Natural killer cell treated with Interleukin-12 subunit alpha and Interleukin-12 subunit beta and Interleukin-15 and Interleukin-18, amount 100 ng/mL, for 72 hours (primary cell): ENCODE results near the gene TAS2R19. TPM values are rescaled to one million over a fixed set of nuclear protein-coding genes. Genes with fewer than 3 reads are reported as not detected.

ENCODE experiments used
- ATAC-seq, 2 donors: fragments of 150-1000 bp; cut with Tn5 transposase in 1 of 2; sonication (Bioruptor Pico), chemical (Tn5 transposase) in 1 of 2; 2 replicates each; pipeline ENCODE4 v1.10.0; 2021
- DNase-seq: peaks from one replicate; pipeline ENCODE4 v3.0.0; 2022; ENCODE audit warnings: low spot score
- H3K27ac Mint-ChIP-seq, 2 donors: 1 replicate in 1 of 2; 2 replicates in 1 of 2; pipeline ENCODE4 v1.8.0; 2022; ENCODE audit warnings: mixed read lengths in 2 of 2, mild to moderate bottlenecking in 1 of 2, moderate library complexity in 1 of 2
- H3K27me3 Mint-ChIP-seq, 2 donors: 1 replicate in 1 of 2; 2 replicates in 1 of 2; pipeline ENCODE4 v1.8.0; 2022; ENCODE audit warnings: mixed read lengths in 2 of 2
- H3K36me3 Mint-ChIP-seq: one replicate; pipeline ENCODE4 v1.8.0; 2022; ENCODE audit warnings: mixed read lengths
- H3K4me1 Mint-ChIP-seq, 2 donors: 1 replicate in 1 of 2; 2 replicates in 1 of 2; pipeline ENCODE4 v1.8.0; 2022; ENCODE audit warnings: low read depth in 2 of 2, mixed read lengths in 2 of 2, mild to moderate bottlenecking in 1 of 2
- H3K4me3 Mint-ChIP-seq: one replicate; pipeline ENCODE4 v1.8.0; 2022; ENCODE audit warnings: mixed read lengths
- H3K9me3 Mint-ChIP-seq: 2 replicates; pipeline ENCODE4 v1.8.0; 2022; ENCODE audit warnings: mixed read lengths
- total RNA-seq, 2 donors: library from RNA; stranded (reverse); gene quantifications; one replicate each; pipeline ENCODE4 v1.2.3, GENCODE V29; 2022

TAS2R19 gene
- total RNA-seq, 2 donors from 2014 or later: 4.2 to 11.7 TPM

DNA sequence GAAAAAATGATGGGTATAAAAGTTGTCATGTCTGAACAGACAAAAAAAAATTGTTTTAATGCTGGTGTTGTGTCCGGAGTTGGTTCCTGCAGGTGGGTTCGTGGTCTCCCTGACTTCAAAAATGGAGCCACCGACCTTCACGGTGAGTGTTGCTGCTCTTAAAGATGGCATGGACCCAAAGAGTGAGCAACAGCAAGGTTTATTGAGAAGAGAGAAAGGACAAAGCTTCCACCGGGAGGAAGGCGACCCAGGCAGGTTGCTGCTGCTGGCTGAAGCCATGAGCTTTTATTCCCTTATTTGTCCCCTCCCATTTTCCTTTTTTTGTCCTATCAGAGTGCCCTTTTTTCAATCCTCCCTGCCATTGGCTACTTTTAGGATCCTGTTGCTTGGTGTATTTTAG, 8.9 kb upstream of the TAS2R19 start, which contains the start of gene TAS2R31:
Gene TAS2R31 (minus strand): TSS at position 101 of the 400 bp plus-strand sequence. CDS start 72 bp downstream, at position 29.
- ATAC-seq (no peak), DNase-seq (no peak)
- H3K4me3 Mint-ChIP-seq: no peak within 1 kb of the TSS
- H3K36me3 Mint-ChIP-seq: no peaks in the 10 kb centered on the region
- no peak within 1 kb of the TSS for H3K27ac Mint-ChIP-seq
- no peaks in the 10 kb centered on the region for H3K27me3 Mint-ChIP-seq
- peaks cover 0 to 13% of the 10 kb centered on the region in 2 donors for H3K4me1 Mint-ChIP-seq
- H3K9me3 Mint-ChIP-seq: peaks cover 4% of the 10 kb centered on the region

DNA sequence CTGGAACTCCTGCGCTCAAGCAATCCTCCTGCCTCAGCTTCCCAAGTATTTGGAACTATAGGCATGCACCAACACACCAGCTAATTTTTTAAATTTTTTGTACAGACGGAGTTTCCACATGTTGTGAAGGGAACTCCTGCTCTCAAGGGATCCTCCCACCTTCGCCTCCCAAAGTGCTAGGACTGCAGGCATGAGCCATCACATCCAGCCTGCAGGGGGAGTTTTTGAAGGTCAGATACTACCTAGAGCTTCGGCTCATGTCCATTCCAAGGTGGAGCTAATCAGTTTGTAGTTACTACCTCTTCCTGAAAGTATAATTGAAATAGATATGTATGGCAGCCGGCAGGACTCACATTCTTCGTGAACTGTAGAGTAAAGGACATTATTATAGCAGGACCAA, 3.7 kb upstream of the TAS2R19 start:
- Mint-ChIP-seq H3K4me1 (peaks cover 10 to 16% of the 10 kb centered on the region in 2 donors), H3K9me3 (no peaks in the 10 kb centered on the region), H3K4me3 (no peak overlapping the region), H3K36me3 (peaks cover 7% of the 10 kb centered on the region), H3K27ac (no peak overlapping the region), H3K27me3 (no peaks in the 10 kb centered on the region)
- ATAC-seq (no peak), DNase-seq (no peak)

DNA sequence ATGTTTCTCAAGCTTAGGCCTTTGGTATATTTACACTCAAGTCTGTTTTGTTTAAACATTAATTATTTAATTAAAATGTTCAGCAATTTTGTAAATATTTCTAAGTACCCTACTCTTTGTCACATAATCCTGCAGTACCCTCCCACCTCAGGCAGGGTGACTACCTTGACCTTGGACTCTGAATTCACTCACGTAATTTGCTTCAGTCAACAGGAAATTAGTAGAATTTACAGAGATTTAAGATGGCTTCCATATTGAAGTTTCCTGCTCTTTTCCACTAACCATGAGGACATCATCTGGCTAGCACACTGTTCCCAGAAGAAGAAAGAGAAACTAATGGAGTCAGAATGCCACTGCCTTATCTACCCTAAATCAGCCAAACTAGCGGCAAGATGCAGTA, 967 bp upstream of the TAS2R19 start:
- no peaks in the 10 kb centered on the region for H3K9me3 Mint-ChIP-seq
- peaks cover 10 to 11% of the 10 kb centered on the region in 2 donors for H3K4me1 Mint-ChIP-seq
- ATAC-seq (no peak), DNase-seq (no peak)
- no peak overlapping the region for H3K27ac Mint-ChIP-seq
- no peaks in the 10 kb centered on the region for H3K27me3 Mint-ChIP-seq
- H3K36me3 Mint-ChIP-seq: peaks cover 7% of the 10 kb centered on the region
- H3K4me3 Mint-ChIP-seq: no peak overlapping the region

DNA sequence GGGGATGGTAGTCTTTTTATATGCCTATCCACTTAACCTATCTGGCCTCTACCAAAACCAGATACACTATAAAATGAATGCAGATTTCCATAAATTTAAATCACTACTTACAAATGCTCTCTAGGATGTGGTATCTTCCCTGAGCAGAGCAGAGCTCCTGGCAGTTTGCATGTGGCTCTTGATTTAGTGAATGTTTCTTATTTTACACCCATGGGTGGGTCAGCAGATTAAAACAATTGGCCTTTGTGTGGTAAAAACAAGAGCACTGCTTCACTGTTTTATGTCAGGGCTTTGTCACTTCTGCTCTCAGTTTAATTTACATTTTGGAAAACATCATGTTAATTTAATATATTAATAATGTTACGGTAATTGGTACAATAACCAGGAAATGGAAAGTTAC, 5.5 kb downstream of the TAS2R19 start:
- H3K4me1 Mint-ChIP-seq: peaks cover 5 to 11% of the 10 kb centered on the region in 2 donors
- DNase-seq: no peak
- no peak overlapping the region for H3K4me3 Mint-ChIP-seq
- no peaks in the 10 kb centered on the region for H3K36me3 Mint-ChIP-seq
- H3K9me3 Mint-ChIP-seq: no peaks in the 10 kb centered on the region
- no peak overlapping the region for H3K27ac Mint-ChIP-seq
- ATAC-seq: no peak
- no peaks in the 10 kb centered on the region for H3K27me3 Mint-ChIP-seq

DNA sequence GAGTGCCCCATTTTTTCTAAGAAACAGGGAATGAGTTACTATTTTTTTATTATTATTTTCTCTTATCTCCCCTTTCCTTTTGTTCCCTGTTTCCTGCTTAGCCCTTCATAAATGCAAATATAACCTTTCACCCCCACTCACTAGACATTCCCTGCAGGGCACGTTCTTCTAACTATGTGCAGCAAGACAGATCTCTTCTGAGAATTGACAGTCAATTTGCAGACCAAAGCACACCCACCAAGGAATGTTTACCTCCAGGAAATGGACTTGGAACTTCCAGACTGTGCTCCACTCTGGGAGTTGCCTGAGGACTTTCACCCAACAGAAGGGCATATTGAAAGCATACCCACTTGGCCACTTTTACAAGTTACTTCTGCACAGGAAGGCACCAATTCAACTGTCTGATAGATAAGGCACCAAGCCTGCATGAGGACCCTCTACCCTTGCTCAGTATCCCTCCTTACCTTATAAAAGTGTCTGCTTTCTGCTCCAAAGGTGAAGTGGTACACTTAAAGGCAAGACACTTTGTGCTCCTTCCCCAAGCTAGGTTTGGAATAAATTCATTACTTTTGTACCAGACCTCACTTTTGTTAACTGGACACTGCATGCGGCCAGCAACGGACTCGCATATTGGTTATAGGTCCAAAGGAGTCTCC, 6.5 kb downstream of the TAS2R19 start:
- DNase-seq (no peak), ATAC-seq (no peak)
- Mint-ChIP-seq H3K4me3 (no peak overlapping the region), H3K27ac (no peak overlapping the region), H3K4me1 (peaks cover 0 to 6% of the 10 kb centered on the region in 2 donors), H3K9me3 (no peaks in the 10 kb centered on the region), H3K36me3 (no peaks in the 10 kb centered on the region), H3K27me3 (no peaks in the 10 kb centered on the region)

DNA sequence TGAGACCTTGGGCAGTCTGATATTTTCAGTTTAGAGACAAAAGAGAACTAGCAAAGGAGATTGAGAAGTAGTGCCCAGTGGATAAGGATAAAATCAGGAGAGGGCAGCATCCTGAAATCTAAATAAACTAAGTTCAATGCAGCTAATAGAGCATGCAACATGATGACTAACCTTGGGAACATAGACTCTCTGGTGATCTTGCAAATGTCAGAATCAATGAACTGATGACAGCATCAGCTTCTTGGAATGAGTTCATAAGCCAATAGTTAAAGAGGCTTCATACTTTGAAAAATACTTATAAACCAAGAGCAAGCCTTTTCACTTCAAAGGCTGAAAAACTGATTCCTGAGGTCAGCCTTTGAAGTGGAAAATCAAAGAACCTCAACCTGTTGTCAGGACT, 8.2 kb downstream of the TAS2R19 start:
- DNase-seq (no peak), ATAC-seq (no peak)
- H3K9me3 Mint-ChIP-seq: no peaks in the 10 kb centered on the region
- H3K36me3 Mint-ChIP-seq: no peaks in the 10 kb centered on the region
- no peaks in the 10 kb centered on the region for H3K27me3 Mint-ChIP-seq
- no peak overlapping the region for H3K27ac Mint-ChIP-seq
- peaks cover 0 to 6% of the 10 kb centered on the region in 2 donors for H3K4me1 Mint-ChIP-seq
- no peak overlapping the region for H3K4me3 Mint-ChIP-seq

DNA sequence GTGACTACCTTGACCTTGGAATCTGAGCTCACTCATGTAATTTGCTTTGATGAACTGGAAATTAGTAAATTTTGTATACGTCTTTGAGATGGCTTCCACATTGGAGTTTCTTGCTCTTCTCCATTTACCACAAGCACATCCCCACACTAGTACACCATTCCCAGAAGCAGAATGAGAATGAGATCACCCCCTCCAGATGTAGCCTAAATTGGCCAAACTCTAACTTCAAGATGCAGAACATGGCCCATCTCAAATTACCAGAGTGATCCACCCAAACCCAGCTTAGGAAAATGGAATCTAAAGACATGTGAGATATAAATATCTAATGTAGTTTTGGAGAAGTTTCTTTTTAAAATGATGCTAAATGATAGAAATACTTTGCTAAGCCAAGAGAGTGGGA, 14.8 kb downstream of the TAS2R19 start:
- Mint-ChIP-seq H3K4me1 (no peaks in the 10 kb centered on the region), H3K36me3 (no peaks in the 10 kb centered on the region), H3K4me3 (no peak overlapping the region), H3K27ac (no peak overlapping the region), H3K27me3 (no peaks in the 10 kb centered on the region), H3K9me3 (no peaks in the 10 kb centered on the region)
- no peak for DNase-seq
- no peak for ATAC-seq

DNA sequence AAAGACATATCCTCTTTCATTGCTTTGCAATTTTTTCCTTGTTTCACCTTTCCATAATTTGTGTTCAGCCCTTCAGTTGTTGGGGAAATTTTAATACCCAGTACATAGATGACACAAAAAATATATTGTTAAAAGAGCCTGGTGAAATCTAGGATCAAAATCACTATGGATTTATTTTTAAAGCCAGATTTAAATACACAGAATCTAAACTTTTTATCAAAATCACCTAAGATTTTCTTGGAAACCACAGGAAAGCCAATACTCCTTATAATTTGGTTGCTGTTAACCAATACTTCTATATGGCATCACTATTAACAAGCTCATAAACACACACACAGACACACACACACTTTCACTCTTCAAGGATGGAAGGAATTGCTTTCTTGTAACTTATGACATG, 24.2 kb downstream of the TAS2R19 start, which contains the start of gene TAS2R20:
Gene TAS2R20 (minus strand): TSS at position 101 of the 400 bp plus-strand sequence. CDS start 429 bp downstream, outside the sequence.
- H3K36me3 Mint-ChIP-seq: no peaks in the 10 kb centered on the region
- ATAC-seq (no peak), DNase-seq (no peak)
- no peak within 1 kb of the TSS for H3K27ac Mint-ChIP-seq
- no peaks in the 10 kb centered on the region for H3K9me3 Mint-ChIP-seq
- no peak within 1 kb of the TSS for H3K4me3 Mint-ChIP-seq
- no peaks in the 10 kb centered on the region for H3K27me3 Mint-ChIP-seq
- no peaks in the 10 kb centered on the region for H3K4me1 Mint-ChIP-seq

DNA sequence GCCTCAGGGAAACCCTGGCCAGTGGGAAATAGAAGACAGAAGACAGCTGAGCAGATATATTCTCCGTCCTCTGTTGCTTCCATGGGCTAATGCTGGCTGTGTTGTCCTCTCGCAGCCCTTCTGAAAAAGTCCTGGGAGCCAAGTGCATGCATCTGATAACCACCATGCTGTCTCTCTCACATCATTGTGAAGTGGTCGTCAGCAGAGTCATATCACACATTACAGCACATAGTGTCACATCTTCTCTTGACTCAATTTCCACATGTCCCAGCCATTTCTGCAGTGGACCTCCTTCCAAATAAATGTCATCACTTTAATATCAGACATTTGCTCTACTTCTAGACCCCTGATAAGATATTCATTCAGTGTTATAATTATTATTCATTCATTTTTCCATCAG, 28.1 kb downstream of the TAS2R19 start:
- Mint-ChIP-seq H3K9me3 (no peaks in the 10 kb centered on the region), H3K4me1 (no peaks in the 10 kb centered on the region), H3K4me3 (no peak overlapping the region), H3K27me3 (no peaks in the 10 kb centered on the region), H3K27ac (no peak overlapping the region), H3K36me3 (peaks cover 12% of the 10 kb centered on the region)
- no peak for DNase-seq
- no peak for ATAC-seq

DNA sequence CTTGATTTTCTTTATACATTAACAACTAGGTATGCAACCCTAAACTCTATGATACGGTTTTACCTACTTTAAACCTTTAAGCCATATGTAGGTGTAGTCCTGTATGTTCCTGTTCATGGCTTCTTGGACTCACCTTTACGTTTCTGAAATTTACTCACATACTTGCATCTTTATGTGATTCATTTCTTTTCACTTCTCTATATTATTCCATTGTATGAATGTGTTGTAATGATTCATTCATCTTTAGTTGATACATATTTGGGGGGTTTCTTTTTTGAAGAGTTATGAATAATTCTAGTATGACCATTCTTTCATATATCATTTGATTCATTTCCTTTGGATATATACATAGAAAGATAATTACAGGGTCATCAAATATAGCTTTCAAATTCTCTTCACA, 33.3 kb downstream of the TAS2R19 start:
- peaks cover 15 to 22% of the 10 kb centered on the region in 2 donors for H3K27me3 Mint-ChIP-seq
- H3K4me1 Mint-ChIP-seq: no peaks in the 10 kb centered on the region
- no peak for DNase-seq
- no peaks in the 10 kb centered on the region for H3K9me3 Mint-ChIP-seq
- H3K4me3 Mint-ChIP-seq: no peak overlapping the region
- no peak overlapping the region for H3K27ac Mint-ChIP-seq
- ATAC-seq: no peak
- H3K36me3 Mint-ChIP-seq: peaks cover 16% of the 10 kb centered on the region

DNA sequence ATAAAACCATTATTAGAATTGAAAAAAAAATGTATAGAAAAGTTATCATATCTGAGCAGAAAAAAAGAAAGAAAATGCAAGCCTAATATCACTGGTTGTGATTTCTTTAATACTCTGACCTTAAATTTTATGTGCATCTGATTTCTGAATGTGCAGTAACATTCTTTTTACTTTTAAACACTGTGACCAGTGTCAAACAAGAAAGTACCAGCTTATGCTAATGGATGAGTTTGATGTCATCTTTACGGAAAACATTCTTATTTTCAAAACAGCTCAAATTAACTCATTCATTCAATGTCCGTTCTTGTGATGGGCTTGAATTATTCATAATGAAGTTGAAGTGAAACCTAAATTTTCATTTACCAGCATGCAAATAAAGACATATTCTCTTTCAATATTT, 35.6 kb downstream of the TAS2R19 start, which contains the start of gene TAS2R50:
Gene TAS2R50 (minus strand): TSS at position 101 of the 400 bp plus-strand sequence. CDS start 52 bp downstream, at position 49.
- H3K9me3 Mint-ChIP-seq: no peaks in the 10 kb centered on the region
- no peak within 1 kb of the TSS for H3K27ac Mint-ChIP-seq
- peaks cover 22% of the 10 kb centered on the region in 2 donors for H3K27me3 Mint-ChIP-seq
- H3K36me3 Mint-ChIP-seq: peaks cover 16% of the 10 kb centered on the region
- no peak within 1 kb of the TSS for H3K4me3 Mint-ChIP-seq
- H3K4me1 Mint-ChIP-seq: peaks cover 12 to 17% of the 10 kb centered on the region in 2 donors
- no peak for DNase-seq
- ATAC-seq: no peak

DNA sequence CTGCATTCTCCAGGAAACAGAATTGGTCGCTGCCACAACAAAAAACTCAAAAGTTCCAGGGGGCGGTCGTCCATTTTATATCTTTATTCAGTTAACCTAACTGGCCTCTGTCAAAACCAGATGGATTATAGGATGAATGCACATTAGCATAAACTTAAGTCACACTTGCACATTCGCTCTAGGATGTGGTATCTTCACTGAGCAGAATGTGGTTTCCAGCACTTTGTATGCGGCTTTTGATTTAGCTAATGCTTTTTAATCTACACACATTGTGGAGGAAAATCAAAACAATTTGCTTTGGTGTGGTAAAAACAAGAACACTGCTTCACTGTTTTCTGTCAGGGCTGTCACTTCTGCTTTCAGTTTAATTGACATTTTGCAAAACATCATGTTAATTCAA, 40.2 kb downstream of the TAS2R19 start:
- H3K9me3 Mint-ChIP-seq: no peaks in the 10 kb centered on the region
- peaks cover 28 to 30% of the 10 kb centered on the region in 2 donors for H3K4me1 Mint-ChIP-seq
- H3K4me3 Mint-ChIP-seq: peak overlapping the region; percentile 38
- peak; percentile 63 for DNase-seq
- peak; percentile 89 to 97 for ATAC-seq
- no peak overlapping the region for H3K27ac Mint-ChIP-seq
- peaks cover 11% of the 10 kb centered on the region for H3K36me3 Mint-ChIP-seq
- H3K27me3 Mint-ChIP-seq: peaks cover 41 to 51% of the 10 kb centered on the region in 2 donors

DNA sequence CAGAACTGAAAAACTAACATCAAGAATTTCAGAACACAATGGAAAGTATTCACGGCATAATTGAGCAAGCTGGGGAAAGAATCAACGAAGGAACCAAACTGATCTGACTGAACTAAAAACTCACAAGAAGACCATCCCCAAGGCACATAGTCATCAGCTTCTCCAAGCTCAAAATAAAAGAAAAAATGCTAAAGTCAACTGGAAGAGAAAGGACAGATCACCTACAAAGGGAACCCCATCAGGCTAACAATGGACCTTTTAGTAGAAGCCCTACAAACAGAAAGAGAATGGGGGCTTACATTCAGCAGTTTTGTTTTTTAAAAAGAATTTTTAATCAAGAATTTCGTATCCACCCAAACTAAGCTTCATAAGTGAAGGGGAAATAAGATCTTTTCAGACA, 47.5 kb downstream of the TAS2R19 start:
- no peaks in the 10 kb centered on the region for H3K9me3 Mint-ChIP-seq
- no peak overlapping the region for H3K4me3 Mint-ChIP-seq
- H3K27me3 Mint-ChIP-seq: peaks cover 43 to 51% of the 10 kb centered on the region in 2 donors
- DNase-seq (no peak), ATAC-seq (no peak)
- H3K36me3 Mint-ChIP-seq: peaks cover 8% of the 10 kb centered on the region
- no peak overlapping the region for H3K27ac Mint-ChIP-seq
- H3K4me1 Mint-ChIP-seq: peaks cover 5 to 14% of the 10 kb centered on the region in 2 donors
